Muscle of leg (tissue), 11 donors: ENCODE measurements around the gene MLLT1. TPM values are rescaled to one million over a fixed set of nuclear protein-coding genes. Genes with fewer than 3 reads are reported as not detected.
A peak's percentile ranks its signal among the peaks of the same experiment; 100 is the strongest.

ENCODE experiments used
- DNase-seq: peaks from one replicate; pipeline ENCODE4 v3.0.0; 2013
- H3K27ac ChIP-seq: one replicate; pipeline ENCODE4 v1.5.1; 2013; ENCODE audit warnings: mild to moderate bottlenecking, low read length, control low read depth
- H3K27me3 ChIP-seq: one replicate; pipeline ENCODE4 v1.6.1; 2013; ENCODE audit warnings: low read length; ENCODE audit not compliant: control insufficient read depth, insufficient read depth
- H3K36me3 ChIP-seq: one replicate; pipeline ENCODE4 v1.6.1; 2013; ENCODE audit warnings: low read length; ENCODE audit not compliant: control insufficient read depth, insufficient read depth
- H3K4me1 ChIP-seq: one replicate; pipeline ENCODE4 v1.6.1; 2013; ENCODE audit warnings: low read length; ENCODE audit not compliant: control insufficient read depth, insufficient read depth
- H3K4me3 ChIP-seq: one replicate; pipeline ENCODE4 v1.5.1; 2013; ENCODE audit warnings: low read length, control low read depth
- H3K9me3 ChIP-seq: replicated peaks from 2 replicates; pipeline ENCODE4 v1.6.1; 2013; ENCODE audit warnings: low read depth, low read length; ENCODE audit not compliant: control insufficient read depth
- WGBS: methylation state at CpG from one replicate; pipeline ENCODE4 v1.1.5; 2013; ENCODE audit warnings: missing lambda C conversion rate; ENCODE audit not compliant: insufficient coverage; 5-methylcytosine and 5-hydroxymethylcytosine counted together
- polyA plus RNA-seq, 8 donors: library from polyadenylated mRNA; unstranded; fragments of 120-200 nt; gene quantifications; one replicate each; pipeline versions ENCODE4 v1.2.1 to v1.2.3, GENCODE V29; 2013; ENCODE audit warnings: inconsistent platforms in 1 of 8, low replicate concordance in 1 of 8; ENCODE audit not compliant: insufficient read length in 8 of 8, insufficient read depth in 1 of 8
- total RNA-seq: library from RNA; stranded (reverse); fragments of 120-200 nt; gene quantifications from one replicate; pipeline ENCODE4 v1.2.4, GENCODE V29; 2013

Gene MLLT1
- total and polyA plus RNA-seq, 9 donors, result 11.9 to 63.4 (median 56.4) TPM

- Histone ChIP-seq H3K27ac (no peak overlapping the region), H3K36me3 (peaks cover 39% of the 10 kb centered on the region), H3K9me3 (no peaks in the 10 kb centered on the region), H3K27me3 (no peaks in the 10 kb centered on the region), H3K4me1 (peaks cover 64% of the 10 kb centered on the region), H3K4me3 (no peak overlapping the region)
- 84% methylated on average over 32 of the region's 43 CpGs for WGBS
- DNase-seq, result no peak
Measured at GRCh38 chr19:6229951-6230712, 49.6 kb downstream of the MLLT1 start.

- Histone ChIP-seq H3K27me3 (no peaks in the 10 kb centered on the region), H3K9me3 (no peaks in the 10 kb centered on the region), H3K27ac (no peak overlapping the region), H3K36me3 (peaks cover 43% of the 10 kb centered on the region), H3K4me3 (no peak overlapping the region), H3K4me1 (peaks cover 66% of the 10 kb centered on the region)
- DNase-seq, result no peak
- 91% methylated on average over 22 of the region's 27 CpGs for WGBS
Measured at GRCh38 chr19:6229216-6229913, 50.4 kb downstream of the MLLT1 start.

GRCh38 chr19:6228551-6229215 is 51.1 kb downstream of the MLLT1 start:
- DNase-seq, result no peak
- no peak overlapping the region for H3K27ac ChIP-seq
- peaks cover 47% of the 10 kb centered on the region for H3K36me3 ChIP-seq
- no peaks in the 10 kb centered on the region for H3K9me3 ChIP-seq
- H3K4me3 ChIP-seq, result no peak overlapping the region
- no peaks in the 10 kb centered on the region for H3K27me3 ChIP-seq
- 59% methylated on average over 25 of the region's 33 CpGs for WGBS
- peaks cover 66% of the 10 kb centered on the region for H3K4me1 ChIP-seq

- Histone ChIP-seq H3K4me1 (peaks cover 66% of the 10 kb centered on the region), H3K27ac (no peak overlapping the region), H3K9me3 (no peaks in the 10 kb centered on the region), H3K27me3 (no peaks in the 10 kb centered on the region), H3K36me3 (peaks cover 47% of the 10 kb centered on the region), H3K4me3 (no peak overlapping the region)
- WGBS, result 51% methylated on average over 12 of the region's 12 CpGs
- no peak for DNase-seq
Measured at GRCh38 chr19:6227936-6228325, 51.8 kb downstream of the MLLT1 start.

GRCh38 chr19:6227156-6227935 is 52.4 kb downstream of the MLLT1 start:
- H3K27ac ChIP-seq, result no peak overlapping the region
- no peak for DNase-seq
- WGBS, result 83% methylated on average over 28 of the region's 33 CpGs
- H3K9me3 ChIP-seq, result no peaks in the 10 kb centered on the region
- H3K27me3 ChIP-seq, result no peaks in the 10 kb centered on the region
- peaks cover 51% of the 10 kb centered on the region for H3K36me3 ChIP-seq
- H3K4me3 ChIP-seq, result no peak overlapping the region
- H3K4me1 ChIP-seq, result peaks cover 67% of the 10 kb centered on the region

- Histone ChIP-seq H3K4me3 (no peak overlapping the region), H3K36me3 (peaks cover 56% of the 10 kb centered on the region), H3K27ac (peak overlapping the region; percentile 3), H3K4me1 (peaks cover 73% of the 10 kb centered on the region), H3K27me3 (no peaks in the 10 kb centered on the region), H3K9me3 (no peaks in the 10 kb centered on the region)
- no peak for DNase-seq
- WGBS, result 93% methylated on average over 18 of the region's 28 CpGs
Measured at GRCh38 chr19:6226444-6227155, 53.2 kb downstream of the MLLT1 start.

GRCh38 chr19:6226012-6226411 is 53.8 kb downstream of the MLLT1 start:
- Histone ChIP-seq H3K27ac (peak overlapping the region; percentile 69), H3K4me1 (peaks cover 79% of the 10 kb centered on the region), H3K36me3 (peaks cover 62% of the 10 kb centered on the region), H3K4me3 (no peak overlapping the region), H3K27me3 (no peaks in the 10 kb centered on the region), H3K9me3 (no peaks in the 10 kb centered on the region)
- DNase-seq, result no peak
- WGBS, result 78% methylated on average over 11 of the region's 12 CpGs

- Histone ChIP-seq H3K27me3 (no peaks in the 10 kb centered on the region), H3K4me1 (peaks cover 85% of the 10 kb centered on the region), H3K36me3 (peaks cover 60% of the 10 kb centered on the region), H3K27ac (peak overlapping the region; percentile 69), H3K9me3 (no peaks in the 10 kb centered on the region), H3K4me3 (no peak overlapping the region)
- no peak for DNase-seq
- 82% methylated on average over 9 of the region's 18 CpGs for WGBS
Measured at GRCh38 chr19:6225232-6225865, 54.4 kb downstream of the MLLT1 start.

- Histone ChIP-seq H3K36me3 (peaks cover 54% of the 10 kb centered on the region), H3K9me3 (no peaks in the 10 kb centered on the region), H3K27ac (peak overlapping the region; percentile 51), H3K4me1 (peaks cover 96% of the 10 kb centered on the region), H3K4me3 (no peak overlapping the region), H3K27me3 (no peaks in the 10 kb centered on the region)
- WGBS, result 83% methylated on average over 4 of the region's 4 CpGs
- no peak for DNase-seq
Measured at GRCh38 chr19:6224308-6224675, 55.5 kb downstream of the MLLT1 start.
